ENCODE results near the gene MRPL14. TPM values are rescaled to one million over a fixed set of nuclear protein-coding genes. Genes with fewer than 3 reads are reported as not detected.
A peak's percentile ranks its signal among the peaks of the same experiment; 100 is the strongest.

The MRPL14 gene
- total and polyA plus RNA-seq, 4 donors: 70.8 to 219 (median 101) TPM

- ATAC-seq (ENCODE audit: insufficient read depth, low FRiP score): no peak
- TF ChIP-seq CTCF (IDR thresholded peaks at IDR 0.05; ENCODE audit: control extremely low read depth, extremely low read depth): no peak
- WGBS, 2 donors: 91 to 98% methylated on average over 11 of the region's 11 CpGs
Measured at GRCh38 chr6:44088827-44089590, 38.2 kb downstream of the MRPL14 start.

GRCh38 chr6:44087623-44088022 is 39.6 kb downstream of the MRPL14 start:
- no peak for ATAC-seq (ENCODE audit: insufficient read depth, low FRiP score)
- Histone ChIP-seq H3K9me3 (ENCODE audit: control insufficient read depth in 4 of 4, insufficient read depth in 3 of 4, low read length in 3 of 4) (no peaks in the 10 kb centered on the region), H3K4me1 (ENCODE audit: control insufficient read depth in 5 of 5, insufficient read depth in 5 of 5, low read length in 5 of 5) (peaks cover 0 to 3% (median 0%) of the 10 kb centered on the region in 5 donors), H3K27ac (ENCODE audit: low read depth in 1 of 2, low read length in 1 of 2) (no peak overlapping the region), H3K9ac (ENCODE audit: insufficient read depth in 1 of 2, low read length in 2 of 2) (no peak overlapping the region), H3K36me3 (ENCODE audit: control insufficient read depth in 4 of 4, insufficient read depth in 4 of 4, low read length in 4 of 4) (peaks cover 0 to 5% (median 0%) of the 10 kb centered on the region in 4 donors), H3K27me3 (ENCODE audit: control insufficient read depth in 3 of 3, insufficient read depth in 3 of 3, low read length in 2 of 3) (no peaks in the 10 kb centered on the region), H3K4me3 (no peak overlapping the region)
- DNase-seq: no peak
- WGBS, 2 donors: 98 to 100% methylated on average over 2 of the region's 2 CpGs
- no peak for TF ChIP-seq CTCF (IDR thresholded peaks at IDR 0.05; ENCODE audit: control extremely low read depth, extremely low read depth)

More at GRCh38 chr6:44088827-44089590, 38.2 kb downstream of the MRPL14 start:
- H3K9me3 ChIP-seq (ENCODE audit: control insufficient read depth in 4 of 4, insufficient read depth in 3 of 4, low read length in 3 of 4): no peaks in the 10 kb centered on the region
- H3K27me3 ChIP-seq (ENCODE audit: control insufficient read depth in 3 of 3, insufficient read depth in 3 of 3, low read length in 2 of 3): no peaks in the 10 kb centered on the region
- H3K36me3 ChIP-seq (ENCODE audit: control insufficient read depth in 4 of 4, insufficient read depth in 4 of 4, low read length in 4 of 4): peaks cover 0 to 5% (median 0%) of the 10 kb centered on the region in 4 donors
- peaks cover 0 to 3% (median 0%) of the 10 kb centered on the region in 5 donors for H3K4me1 ChIP-seq (ENCODE audit: control insufficient read depth in 5 of 5, insufficient read depth in 5 of 5, low read length in 5 of 5)
- no peak for DNase-seq
- H3K4me3 ChIP-seq: no peak overlapping the region
- no peak overlapping the region for H3K9ac ChIP-seq (ENCODE audit: insufficient read depth in 1 of 2, low read length in 2 of 2)
- H3K27ac ChIP-seq (ENCODE audit: low read depth in 1 of 2, low read length in 1 of 2): no peak overlapping the region

- H3K4me1 ChIP-seq (ENCODE audit: control insufficient read depth in 5 of 5, insufficient read depth in 5 of 5, low read length in 5 of 5): peaks cover 0 to 3% (median 0%) of the 10 kb centered on the region in 5 donors
- 67 to 72% methylated on average over 9 of the region's 9 CpGs for WGBS, 2 donors
- no peaks in the 10 kb centered on the region for H3K9me3 ChIP-seq (ENCODE audit: control insufficient read depth in 4 of 4, insufficient read depth in 3 of 4, low read length in 3 of 4)
- TF ChIP-seq CTCF (IDR thresholded peaks at IDR 0.05; ENCODE audit: control extremely low read depth, extremely low read depth): no peak
- no peak overlapping the region for H3K9ac ChIP-seq (ENCODE audit: insufficient read depth in 1 of 2, low read length in 2 of 2)
- no peak overlapping the region for H3K4me3 ChIP-seq
- no peak overlapping the region for H3K27ac ChIP-seq (ENCODE audit: low read depth in 1 of 2, low read length in 1 of 2)
- H3K36me3 ChIP-seq (ENCODE audit: control insufficient read depth in 4 of 4, insufficient read depth in 4 of 4, low read length in 4 of 4): peaks cover 0 to 5% (median 0%) of the 10 kb centered on the region in 4 donors
- peak; percentile 54 for ATAC-seq (ENCODE audit: insufficient read depth, low FRiP score)
- no peaks in the 10 kb centered on the region for H3K27me3 ChIP-seq (ENCODE audit: control insufficient read depth in 3 of 3, insufficient read depth in 3 of 3, low read length in 2 of 3)
- DNase-seq: peak in 2 of 3 donors; percentile 36 to 42
Measured at GRCh38 chr6:44086931-44087574, 40.2 kb downstream of the MRPL14 start.

Measured in lung (tissue), 12 donors.